HG02885 (cell line): ENCODE results near the gene AGAP1.

Experiments
- ATAC-seq: cut with Tn5 transposase; IDR thresholded peaks from one replicate; pipeline ENCODE4 v1.9.1; 2021; ENCODE audit warnings: mild to moderate bottlenecking; ENCODE audit not compliant: unreplicated experiment, poor library complexity

Gene AGAP1

GRCh38 chr2:235562065-235562747 lies 68.4 kb downstream of the AGAP1 start:
- ATAC-seq: no peak

- ATAC-seq: no peak
Observed at GRCh38 chr2:235563056-235563910, 69.4 kb downstream of the AGAP1 start.

GRCh38 chr2:235564066-235564465 lies 70.2 kb downstream of the AGAP1 start:
- no peak for ATAC-seq

- no peak for ATAC-seq
Observed at GRCh38 chr2:235564884-235565530, 71.2 kb downstream of the AGAP1 start.

GRCh38 chr2:235566415-235566814 lies 72.6 kb downstream of the AGAP1 start:
- no peak for ATAC-seq

GRCh38 chr2:235566931-235567495 lies 73.2 kb downstream of the AGAP1 start:
- ATAC-seq: no peak

GRCh38 chr2:235567842-235568241 lies 74.0 kb downstream of the AGAP1 start:
- ATAC-seq: no peak

- ATAC-seq: no peak
Observed at GRCh38 chr2:235568431-235568830, 74.6 kb downstream of the AGAP1 start.

- ATAC-seq: no peak
Observed at GRCh38 chr2:235569837-235570236, 76.0 kb downstream of the AGAP1 start.

GRCh38 chr2:235570256-235570655 lies 76.4 kb downstream of the AGAP1 start:
- no peak for ATAC-seq

GRCh38 chr2:235570966-235571692 lies 77.3 kb downstream of the AGAP1 start:
- no peak for ATAC-seq

- no peak for ATAC-seq
Observed at GRCh38 chr2:235572592-235572991, 78.7 kb downstream of the AGAP1 start.

- ATAC-seq: no peak
Observed at GRCh38 chr2:235573331-235574221, 79.7 kb downstream of the AGAP1 start.

GRCh38 chr2:235575431-235575830 lies 81.6 kb downstream of the AGAP1 start:
- ATAC-seq: no peak

GRCh38 chr2:235575904-235576303 lies 82.1 kb downstream of the AGAP1 start:
- no peak for ATAC-seq

GRCh38 chr2:235576337-235576910 lies 82.6 kb downstream of the AGAP1 start:
- no peak for ATAC-seq

- ATAC-seq: no peak
Observed at GRCh38 chr2:235577404-235578330, 83.8 kb downstream of the AGAP1 start.

- ATAC-seq: no peak
Observed at GRCh38 chr2:235579128-235579527, 85.3 kb downstream of the AGAP1 start.
